Myocyte (in vitro differentiated cells): ENCODE measurements around the gene ENAH. TPM values are rescaled to one million over a fixed set of nuclear protein-coding genes. Genes with fewer than 3 reads are reported as not detected.
A peak's percentile ranks its signal among the peaks of the same experiment; 100 is the strongest.
"Not testable (repeated sequence)": the region's sequence is repeated elsewhere in the genome, so short reads cannot be mapped to it uniquely, and the experiment has no call there.

Experiments
- DNase-seq: peaks from one replicate; pipeline ENCODE4 v3.0.0-alpha.2; 2012; ENCODE audit warnings: low read depth
- total RNA-seq: library from RNA; depleted of rRNA; stranded (reverse); fragments of >200 nt; gene quantifications from 2 replicates; pipeline ENCODE4 v1.2.3, GENCODE V29; 2014

Gene ENAH
- total RNA-seq, 1 donor from 2014 or later = 88.1 TPM

- DNase-seq = no peak
Observed at GRCh38 chr1:225677350-225678124, 24.6 kb upstream of the ENAH start.

GRCh38 chr1:225674381-225674780 lies 21.5 kb upstream of the ENAH start:
- no peak for DNase-seq

DNA sequence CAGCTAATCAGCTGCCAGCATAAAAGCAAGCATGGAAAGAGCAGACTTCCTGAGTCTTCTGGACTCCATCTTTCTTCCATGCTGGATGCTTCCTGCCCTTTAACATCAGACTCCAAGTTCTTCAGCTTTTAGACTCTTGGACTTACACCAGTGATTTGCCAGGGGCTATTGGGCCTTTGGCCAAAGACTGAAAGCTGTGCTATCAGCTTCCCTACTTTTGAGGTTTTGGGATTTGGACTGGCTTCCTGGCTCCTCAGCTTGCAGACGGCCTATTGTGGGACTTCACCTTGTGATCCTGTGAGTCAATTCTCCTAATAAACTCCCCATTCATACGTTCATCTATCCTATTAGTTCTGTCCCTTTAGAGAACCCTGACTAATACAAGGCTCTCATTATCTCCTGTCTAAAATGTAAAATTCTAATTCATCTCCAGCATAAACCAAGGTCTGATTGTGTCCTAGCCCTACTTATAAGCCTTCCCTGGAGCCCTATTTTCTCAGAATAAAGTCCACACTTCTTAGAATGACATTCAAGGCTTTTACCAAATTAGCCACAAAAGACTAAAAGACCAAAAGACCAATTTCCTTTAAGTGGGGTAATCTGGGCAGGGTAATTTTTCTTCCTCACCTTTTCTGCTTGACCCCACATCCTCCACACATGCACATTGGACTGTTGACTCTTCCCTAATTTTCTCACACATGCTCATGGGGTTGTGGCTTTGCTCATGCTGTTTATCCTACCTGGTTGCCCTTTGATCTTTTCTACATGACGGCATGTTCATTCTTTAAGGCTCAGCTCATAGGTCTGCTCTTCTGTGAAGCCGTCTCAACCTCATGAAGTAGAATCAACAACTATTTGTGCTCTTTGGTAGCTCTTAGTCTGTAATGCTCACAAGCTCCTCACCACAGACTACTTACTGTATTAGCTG lies 18.1 kb upstream of the ENAH start:
- DNase-seq = no peak

- no peak for DNase-seq
Observed at GRCh38 chr1:225670356-225670755, 17.4 kb upstream of the ENAH start.

DNA sequence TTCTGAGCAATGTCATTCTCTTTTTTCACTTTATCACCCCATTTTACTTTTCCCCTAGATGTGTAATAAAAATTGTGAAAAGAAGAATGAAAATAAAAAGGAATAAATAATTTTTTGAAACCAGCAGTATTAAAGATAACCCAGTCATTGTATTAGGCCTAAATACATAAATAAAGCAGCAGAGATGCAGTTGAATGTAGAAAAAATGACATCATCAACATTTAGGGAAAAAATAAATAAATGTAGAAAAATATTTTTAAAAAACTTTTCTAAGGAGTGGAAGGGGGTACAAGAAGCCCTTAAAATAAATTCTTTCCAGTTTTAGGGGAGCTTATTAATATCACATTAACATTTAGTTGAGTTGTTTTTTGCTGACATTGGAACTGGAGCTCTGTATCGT lies 15.3 kb upstream of the ENAH start:
- no peak for DNase-seq

DNA sequence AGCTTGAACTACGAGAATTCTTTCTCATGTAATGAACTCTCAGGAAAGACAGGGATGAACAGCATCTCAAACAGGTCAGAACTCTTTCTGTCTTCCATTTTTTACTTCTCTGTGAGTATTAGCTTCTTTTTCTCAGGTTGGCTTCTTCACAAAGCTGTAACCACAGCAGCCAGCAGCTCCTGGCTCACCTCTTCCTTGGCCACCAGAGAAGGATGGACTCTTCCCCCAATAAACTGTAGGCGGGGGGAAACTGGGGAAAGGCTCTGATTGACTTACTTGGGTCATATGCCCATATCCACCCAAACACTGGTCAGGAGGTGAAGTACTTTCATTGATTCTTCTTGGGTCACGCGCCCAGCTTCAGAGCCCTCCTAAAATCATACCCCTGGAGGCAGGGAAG lies 14.4 kb upstream of the ENAH start:
- no peak for DNase-seq

GRCh38 chr1:225666495-225666894 lies 13.6 kb upstream of the ENAH start:
- no peak for DNase-seq

DNA sequence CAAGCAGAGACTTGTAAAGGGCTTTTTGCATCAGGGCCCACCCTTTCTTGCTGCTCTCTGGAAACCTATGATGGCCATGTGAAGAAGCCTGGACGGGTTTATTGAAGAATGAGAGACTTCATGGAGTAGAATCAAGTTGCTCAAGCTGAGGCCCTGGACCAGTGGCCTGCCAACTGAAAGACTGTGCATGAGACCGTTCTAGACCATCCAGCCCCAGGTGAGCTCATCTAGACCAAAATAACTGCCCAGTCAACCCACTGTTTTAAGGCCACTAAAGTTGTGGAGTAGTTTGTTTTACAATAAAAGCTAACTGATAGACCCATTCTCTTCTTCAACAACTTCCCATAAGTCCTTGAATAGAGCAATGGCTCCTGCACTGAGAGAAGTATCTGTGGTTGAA lies 11.8 kb upstream of the ENAH start:
- DNase-seq = peak; percentile 31

DNA sequence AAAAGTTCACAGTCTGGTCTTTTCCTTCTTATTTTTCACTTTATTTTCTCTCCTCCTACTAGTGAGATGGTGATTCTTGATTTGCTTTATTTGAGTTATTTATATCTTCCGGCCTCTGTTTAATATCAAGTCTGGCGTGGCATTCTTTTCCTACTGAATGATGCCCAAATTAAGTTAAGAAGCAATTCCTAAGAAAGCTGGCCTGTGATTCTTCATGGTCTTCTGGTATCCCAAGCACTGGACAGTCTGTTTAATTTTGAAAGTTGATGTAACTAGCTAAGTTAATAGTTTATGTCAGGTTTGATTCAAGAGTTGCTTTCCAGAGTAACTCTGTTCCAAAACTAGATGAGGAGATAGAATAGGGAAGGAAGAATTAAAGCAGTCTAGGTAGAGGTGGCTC lies 9.2 kb upstream of the ENAH start:
- no peak for DNase-seq

DNA sequence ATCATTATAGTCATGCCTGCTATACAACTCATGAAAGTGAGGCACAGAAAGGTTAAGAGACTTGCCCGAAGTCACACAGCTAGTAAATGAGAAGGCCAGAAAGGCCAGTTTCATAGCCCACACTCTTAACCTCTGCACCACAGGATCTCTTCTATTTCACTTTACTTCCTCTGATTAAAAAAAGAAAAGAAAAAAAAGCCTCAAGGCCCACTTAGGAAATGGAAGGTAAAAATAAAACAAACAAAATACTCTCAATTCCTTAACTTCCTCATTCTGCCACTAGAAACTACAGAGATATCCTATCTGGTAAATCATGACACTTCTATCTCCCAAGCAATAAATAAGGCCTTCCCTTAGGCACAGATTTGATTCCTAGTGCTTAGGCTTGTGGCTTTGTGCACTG lies 7.6 kb upstream of the ENAH start:
- no peak for DNase-seq

DNA sequence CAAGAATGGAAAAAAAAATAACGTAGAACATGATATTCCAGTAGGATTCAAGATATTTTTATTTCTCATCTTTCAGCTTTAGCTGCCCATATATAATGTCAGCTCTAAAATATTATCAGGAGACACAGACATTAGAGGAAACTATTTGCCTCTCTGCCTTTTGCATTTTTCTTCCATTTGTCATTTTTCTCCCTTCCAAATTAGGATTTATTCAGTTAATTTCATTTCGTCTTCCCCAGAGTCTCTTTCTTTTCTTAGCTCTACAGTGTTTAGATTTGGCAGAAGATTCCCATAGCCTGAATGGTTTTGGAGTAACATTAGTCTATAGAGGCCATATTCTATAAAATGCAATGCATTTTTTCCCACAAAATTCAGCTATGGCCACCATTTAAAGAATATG lies 5.1 kb upstream of the ENAH start:
- no peak for DNase-seq

GRCh38 chr1:225657462-225657989 lies 4.6 kb upstream of the ENAH start:
- peak; percentile 49 for DNase-seq

DNA sequence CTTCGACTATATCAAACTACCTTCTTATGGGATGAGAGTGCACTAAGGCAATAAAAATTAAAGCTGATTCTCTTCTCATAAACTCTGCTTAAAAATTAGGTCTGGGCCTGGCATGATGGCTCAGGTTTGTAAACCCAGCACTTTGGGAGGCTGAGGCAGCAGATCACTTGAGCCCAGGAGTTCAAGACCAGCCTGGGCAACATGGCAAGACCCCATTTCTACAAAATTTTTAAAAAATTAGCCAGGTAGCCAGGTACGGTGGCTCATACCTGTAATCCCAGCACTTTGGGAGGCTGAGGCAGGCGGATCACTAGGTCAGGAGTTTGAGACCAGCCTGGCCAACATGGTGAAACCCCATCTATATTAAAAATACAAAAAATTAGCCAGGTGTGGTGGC lies 3.3 kb upstream of the ENAH start:
- DNase-seq = not testable (repeated sequence)

GRCh38 chr1:225655509-225656258 lies 2.8 kb upstream of the ENAH start:
- peak; percentile 83 for DNase-seq

- DNase-seq = no peak
Observed at GRCh38 chr1:225654688-225655508, 2.0 kb upstream of the ENAH start.

- DNase-seq = peak; percentile 29
Observed at GRCh38 chr1:225654277-225654597, 1.3 kb upstream of the ENAH start.

DNA sequence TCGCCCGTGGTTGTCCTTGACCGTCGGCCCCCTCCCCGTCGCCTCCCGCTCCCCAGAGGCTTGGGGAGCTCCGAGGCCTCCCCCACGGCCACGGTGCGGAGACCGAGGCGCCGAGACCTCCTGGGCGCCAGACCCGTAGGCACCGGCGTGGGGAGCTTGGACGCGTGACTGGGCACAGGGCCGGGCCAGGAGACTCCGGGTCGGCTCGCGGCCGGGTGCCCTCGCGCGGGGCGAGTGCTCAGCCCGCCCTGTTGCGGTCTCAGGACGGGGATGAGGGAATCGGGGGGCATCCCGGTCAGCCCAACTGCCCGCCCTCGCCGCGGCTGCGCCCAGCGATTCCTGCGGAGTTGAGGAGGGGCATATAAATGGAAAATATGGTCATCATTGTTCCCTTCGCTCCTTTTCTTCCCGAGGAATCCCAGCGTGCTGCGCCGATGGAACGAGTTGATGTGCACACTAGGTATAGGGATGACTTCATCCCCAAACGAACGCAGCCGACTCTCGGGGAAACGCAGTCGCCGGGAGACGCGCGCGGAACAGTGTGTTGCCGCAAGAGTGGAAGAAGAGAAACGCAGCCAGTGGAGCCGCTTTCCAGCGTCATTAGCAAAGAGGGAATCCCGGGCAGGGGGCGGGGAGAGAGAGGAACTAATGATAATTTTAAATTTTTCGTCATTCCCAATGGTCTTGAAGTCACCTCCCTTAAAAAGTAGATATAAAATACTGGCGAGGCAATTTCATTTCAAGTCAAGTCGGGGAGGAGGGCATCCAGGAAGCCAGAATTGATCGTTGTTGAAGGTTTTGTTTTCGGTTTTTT lies 747 bp upstream of the ENAH start:
- DNase-seq = peak; percentile 87

DNA sequence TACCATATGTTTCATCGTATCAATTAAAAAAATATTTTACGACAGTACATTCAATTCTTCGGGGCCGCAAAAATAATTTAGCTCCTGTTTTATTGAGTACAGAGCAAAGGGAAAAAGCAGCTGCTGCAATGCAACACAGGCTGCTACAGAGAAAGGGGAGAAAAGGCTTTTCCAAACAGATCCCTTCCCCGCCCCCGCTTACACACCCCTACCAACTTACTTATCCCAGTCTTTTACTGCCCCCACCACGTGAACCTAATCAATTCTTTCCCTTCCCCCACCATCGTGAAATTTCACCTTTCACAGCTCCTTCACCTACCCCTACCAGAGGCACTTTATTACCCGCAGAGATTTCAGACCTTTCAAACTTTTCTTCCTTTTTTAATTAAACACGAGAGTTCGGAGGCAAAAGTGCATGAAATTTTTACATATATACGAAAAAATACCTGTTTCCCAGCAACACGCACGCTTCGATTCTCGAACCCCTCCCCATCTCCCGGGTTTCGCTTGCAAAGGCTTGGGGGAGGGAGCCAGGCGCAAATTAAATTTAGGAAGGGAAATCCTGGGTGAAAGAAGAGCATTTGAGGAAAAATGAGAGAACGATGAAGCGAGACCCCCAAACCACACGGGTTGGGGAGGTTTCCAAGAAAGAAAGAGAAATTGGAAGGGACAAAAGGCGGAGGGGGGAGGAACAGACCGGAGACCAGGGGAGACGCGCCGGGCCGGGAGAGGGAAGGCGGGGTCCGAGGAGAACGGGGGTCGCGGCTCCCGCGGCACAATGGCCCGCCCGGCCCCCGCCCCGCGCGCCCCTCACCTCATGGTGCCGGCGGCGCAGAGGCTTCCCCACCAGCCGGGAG lies 823 bp downstream of the ENAH start:
- DNase-seq = peak; percentile 53

DNA sequence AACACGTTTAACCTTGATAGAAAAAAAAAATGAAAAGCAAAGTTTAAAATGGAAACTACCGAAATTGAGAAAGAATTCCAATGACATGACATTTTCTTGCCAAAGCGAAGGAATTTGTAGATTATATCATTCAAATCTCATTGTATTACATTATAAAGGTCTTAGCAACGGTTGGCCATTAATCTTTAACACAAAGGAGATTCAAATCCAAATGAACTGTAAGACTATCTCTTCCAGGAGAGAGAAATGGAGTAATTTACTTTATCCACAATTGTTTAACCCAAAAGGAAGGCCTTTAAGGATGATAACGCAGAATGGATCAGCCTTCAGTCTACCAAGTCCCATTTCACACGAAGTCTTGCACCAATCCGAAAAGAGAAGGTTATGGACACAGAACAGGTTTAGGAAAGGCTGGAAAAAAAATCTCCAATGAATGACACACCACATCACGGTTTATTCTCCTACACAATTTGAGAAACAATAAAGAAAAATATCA lies 1.5 kb downstream of the ENAH start:
- peak; percentile 52 for DNase-seq
